GM13977 (cell line): ENCODE measurements around the gene IRF2BP2.

ENCODE experiments used
- DNase-seq: peaks from one replicate; pipeline ENCODE4 v3.0.0; 2012; ENCODE audit warnings: low spot score
- in situ Hi-C: fragments of 300-500 bp; cut with MboI; formaldehyde crosslinking; loops from one replicate; pipeline ENCODE4 v1.12.0; 2022; ENCODE audit warnings: low sequenced_read_pairs, low pct_unique_long_range_greater_than_20kb, mixed read lengths, inconsistent platforms; ENCODE audit not compliant: unreplicated experiment
- TF ChIP-seq, protein P1 (sequence below): IDR thresholded peaks from 2 replicates; pipeline ENCODE4 v1.5.1; 2012; ENCODE audit warnings: mild to moderate bottlenecking, control low read depth; ENCODE audit not compliant: insufficient read depth; ENCODE audit errors: extremely low read depth, missing control alignments

Gene IRF2BP2

GRCh38 chr1:234584926-234585325, 25.1 kb downstream of the IRF2BP2 start:
- TF ChIP-seq, protein P1, sequence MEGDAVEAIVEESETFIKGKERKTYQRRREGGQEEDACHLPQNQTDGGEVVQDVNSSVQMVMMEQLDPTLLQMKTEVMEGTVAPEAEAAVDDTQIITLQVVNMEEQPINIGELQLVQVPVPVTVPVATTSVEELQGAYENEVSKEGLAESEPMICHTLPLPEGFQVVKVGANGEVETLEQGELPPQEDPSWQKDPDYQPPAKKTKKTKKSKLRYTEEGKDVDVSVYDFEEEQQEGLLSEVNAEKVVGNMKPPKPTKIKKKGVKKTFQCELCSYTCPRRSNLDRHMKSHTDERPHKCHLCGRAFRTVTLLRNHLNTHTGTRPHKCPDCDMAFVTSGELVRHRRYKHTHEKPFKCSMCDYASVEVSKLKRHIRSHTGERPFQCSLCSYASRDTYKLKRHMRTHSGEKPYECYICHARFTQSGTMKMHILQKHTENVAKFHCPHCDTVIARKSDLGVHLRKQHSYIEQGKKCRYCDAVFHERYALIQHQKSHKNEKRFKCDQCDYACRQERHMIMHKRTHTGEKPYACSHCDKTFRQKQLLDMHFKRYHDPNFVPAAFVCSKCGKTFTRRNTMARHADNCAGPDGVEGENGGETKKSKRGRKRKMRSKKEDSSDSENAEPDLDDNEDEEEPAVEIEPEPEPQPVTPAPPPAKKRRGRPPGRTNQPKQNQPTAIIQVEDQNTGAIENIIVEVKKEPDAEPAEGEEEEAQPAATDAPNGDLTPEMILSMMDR = no peak
- in situ Hi-C loops = no loop called here
- no peak for DNase-seq

DNA sequence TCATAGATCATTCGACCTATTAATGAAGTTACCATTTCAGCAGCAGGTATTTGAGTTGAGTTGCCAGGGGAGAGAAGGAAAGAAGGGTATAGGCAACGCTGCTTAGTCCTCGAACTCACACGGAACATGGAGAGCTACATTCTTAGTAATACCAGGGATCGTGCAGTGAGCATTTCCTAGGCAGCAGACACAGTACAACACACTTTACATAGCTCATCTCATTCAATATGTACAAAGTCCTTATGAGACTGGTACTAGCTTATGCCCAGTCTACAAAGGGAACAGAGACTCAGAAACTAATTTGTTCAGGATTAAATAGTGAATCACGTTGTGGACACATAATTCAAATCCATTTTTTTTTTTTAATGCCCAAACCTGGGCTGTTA, 25.6 kb downstream of the IRF2BP2 start:
- in situ Hi-C loops = no loop called here
- no peak for DNase-seq
- TF ChIP-seq, protein P1 = no peak

- DNase-seq = no peak
- in situ Hi-C loops = no loop called here
- TF ChIP-seq, protein P1 = no peak
These were observed 26.1 kb downstream of the IRF2BP2 start for GRCh38 chr1:234583755-234584419.

DNA sequence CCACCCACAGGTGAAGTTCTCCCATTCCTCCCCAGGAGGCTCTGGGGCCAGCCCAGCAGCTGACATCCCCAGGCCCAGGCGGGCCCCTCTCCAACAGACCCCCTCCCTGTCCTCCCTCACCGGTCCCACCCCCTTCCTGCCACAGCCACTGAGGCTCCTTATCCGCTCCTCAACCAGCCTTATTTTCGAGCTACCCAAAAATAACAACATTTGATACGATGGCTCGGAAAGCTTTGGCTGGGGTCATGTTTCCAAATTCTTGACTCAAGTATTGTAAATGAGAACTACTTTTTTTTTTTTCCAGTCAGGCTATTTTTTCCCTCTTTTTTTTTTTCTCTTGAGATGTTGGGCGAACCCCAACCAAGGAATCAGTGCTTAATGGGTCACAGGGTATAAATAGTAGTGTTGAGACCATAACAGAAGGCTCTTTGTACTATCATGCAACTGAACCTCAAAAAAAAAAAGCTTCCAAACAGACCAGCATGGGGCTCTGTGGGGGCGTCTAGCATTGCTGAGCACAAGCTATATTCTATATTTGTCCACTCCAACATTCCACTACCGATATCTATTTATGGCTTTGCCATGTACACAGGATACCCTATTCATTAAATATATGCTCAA, 27.2 kb downstream of the IRF2BP2 start:
- TF ChIP-seq, protein P1 = no peak
- DNase-seq = no peak
- in situ Hi-C loops = no loop called here

- in situ Hi-C loops = no loop called here
- DNase-seq = no peak
- TF ChIP-seq, protein P1 = no peak
These were observed 27.8 kb downstream of the IRF2BP2 start for GRCh38 chr1:234582186-234582585.

- in situ Hi-C loops = no loop called here
- TF ChIP-seq, protein P1 = no peak
- no peak for DNase-seq
These were observed 28.8 kb downstream of the IRF2BP2 start for GRCh38 chr1:234581063-234581714.
